IPS-NIHi7 (cell line): Measurements from ENCODE around the gene VRK2.
A peak's percentile ranks its signal among the peaks of the same experiment; 100 is the strongest.

ENCODE experiments used
- DNase-seq: peaks from one replicate; pipeline ENCODE4 v3.0.0; 2012; ENCODE audit warnings: mixed read lengths; ENCODE audit errors: extremely low spot score

The VRK2 gene

DNA sequence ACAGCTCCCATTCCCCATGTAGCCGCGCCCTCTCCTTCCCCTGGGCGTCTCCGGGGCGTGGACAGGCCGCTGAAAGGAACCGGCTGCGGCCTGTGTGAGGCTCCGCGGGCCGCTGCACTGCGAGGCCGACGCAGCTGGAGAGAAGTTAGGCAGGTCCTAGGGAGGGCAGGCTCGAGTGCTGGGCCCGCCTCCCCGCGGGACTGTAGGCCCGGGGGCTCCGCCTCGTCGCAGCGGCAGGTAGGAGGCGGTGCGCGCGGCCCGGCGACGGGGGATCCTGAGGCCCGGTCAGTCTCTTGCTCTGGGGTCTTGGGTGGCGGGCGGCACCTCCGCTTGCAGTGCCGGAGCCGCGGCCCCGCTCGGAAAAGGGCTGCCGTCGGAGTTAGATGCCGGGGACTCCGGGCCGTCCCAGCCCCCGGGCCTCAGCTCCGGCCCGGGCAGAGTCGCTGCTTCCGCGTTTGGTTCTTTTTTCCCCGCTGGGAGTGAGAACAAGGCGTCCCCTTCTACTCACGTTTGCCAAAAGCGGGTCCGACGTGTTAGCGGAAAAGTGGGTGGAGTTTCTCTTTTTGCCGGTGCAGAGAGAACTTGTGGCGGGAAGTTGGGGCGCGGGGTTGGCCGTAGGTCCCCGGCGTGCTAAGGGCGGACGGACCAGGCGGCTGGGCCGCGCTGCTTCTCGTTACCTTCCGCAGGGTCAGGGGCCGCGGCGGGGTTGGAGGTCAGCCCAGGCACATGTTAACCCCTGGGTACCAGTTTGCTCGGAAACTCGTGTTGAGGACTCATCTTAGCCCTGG lies at the start of gene VRK2:
TSS of gene VRK2 (plus strand) at position 222 of the 788 bp plus-strand sequence. CDS start 2,026 bp downstream, outside the sequence.
- peak; percentile 93 for DNase-seq

GRCh38 chr2:58006256-58006951 lies 40.2 kb upstream of the VRK2 start:
- DNase-seq = no peak

DNA sequence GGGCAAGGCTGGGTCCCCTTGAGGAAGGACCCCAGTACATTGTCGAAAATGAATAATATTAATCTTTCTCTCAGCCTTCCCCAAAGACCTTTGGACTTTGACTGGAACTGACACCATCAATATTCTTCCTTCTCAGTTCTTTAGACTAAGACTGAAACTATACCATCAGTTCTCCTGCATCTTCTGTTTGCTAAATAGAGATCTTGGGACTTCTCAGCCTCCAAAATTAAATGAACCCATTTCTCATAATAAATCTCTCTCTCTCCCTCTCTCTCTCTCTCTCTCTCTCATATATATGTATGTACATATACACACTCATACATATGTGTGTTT lies 39.7 kb upstream of the VRK2 start:
- no peak for DNase-seq

- DNase-seq = no peak
Measured at GRCh38 chr2:58010599-58010998, 36.0 kb upstream of the VRK2 start.

DNA sequence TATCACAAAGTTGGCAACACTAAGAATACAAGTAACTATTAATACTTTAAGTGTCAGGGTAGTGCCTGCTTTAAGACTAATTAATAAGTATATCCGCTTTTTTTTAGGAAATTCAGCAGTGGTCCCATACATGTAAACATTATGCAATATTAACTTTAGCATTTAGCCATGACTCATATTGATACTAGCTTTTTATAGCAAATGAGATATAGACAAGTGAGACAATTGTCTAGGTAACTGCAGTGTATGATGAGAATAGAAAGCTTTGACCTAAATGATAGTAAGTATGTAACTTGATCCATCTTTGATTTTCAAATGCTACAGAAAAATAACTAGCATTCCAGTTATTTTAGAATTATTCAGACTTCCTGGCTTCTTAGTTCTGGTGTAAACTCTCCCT lies 27.4 kb upstream of the VRK2 start:
- no peak for DNase-seq

GRCh38 chr2:58025150-58025933 lies 21.3 kb upstream of the VRK2 start:
- no peak for DNase-seq

DNA sequence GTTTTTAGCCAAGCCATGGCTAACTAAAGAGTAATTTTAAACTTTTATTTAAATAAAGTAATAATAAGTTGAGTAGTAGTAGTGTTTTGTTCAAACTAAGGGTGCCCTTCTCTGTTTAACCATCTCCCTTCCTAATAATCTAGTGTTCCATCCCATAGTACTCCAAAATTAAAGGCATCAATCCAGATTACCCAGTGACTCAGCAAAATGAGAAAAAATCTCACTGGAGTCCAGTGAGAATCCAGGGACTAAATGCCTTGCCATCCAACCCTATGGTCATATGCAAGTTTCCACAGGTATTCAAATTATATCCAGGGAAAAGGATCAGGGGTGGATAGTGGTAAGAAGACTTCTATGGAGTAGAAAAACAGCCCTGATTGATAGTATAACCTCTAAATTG lies 19.6 kb upstream of the VRK2 start:
- DNase-seq = no peak

DNA sequence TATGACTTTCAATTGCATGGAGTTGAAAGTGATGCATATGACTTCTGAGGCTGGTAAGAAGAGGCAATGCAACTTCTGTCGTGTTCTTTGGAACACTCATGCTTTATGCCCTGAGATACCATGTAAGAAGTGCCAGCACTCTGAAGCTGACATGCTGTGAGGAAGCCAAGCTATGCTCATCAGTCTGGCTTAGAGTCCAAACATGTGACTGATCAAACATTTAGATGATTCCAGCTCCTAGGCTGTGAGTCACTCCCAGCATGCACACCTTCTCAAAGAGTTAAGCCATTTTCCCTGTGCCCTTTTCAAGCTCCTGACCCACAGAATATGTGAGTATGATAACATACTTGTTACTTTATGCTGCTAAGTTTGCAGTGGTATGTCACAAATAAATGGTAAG lies 15.8 kb upstream of the VRK2 start:
- no peak for DNase-seq

GRCh38 chr2:58032016-58032763 lies 14.4 kb upstream of the VRK2 start:
- DNase-seq = no peak

DNA sequence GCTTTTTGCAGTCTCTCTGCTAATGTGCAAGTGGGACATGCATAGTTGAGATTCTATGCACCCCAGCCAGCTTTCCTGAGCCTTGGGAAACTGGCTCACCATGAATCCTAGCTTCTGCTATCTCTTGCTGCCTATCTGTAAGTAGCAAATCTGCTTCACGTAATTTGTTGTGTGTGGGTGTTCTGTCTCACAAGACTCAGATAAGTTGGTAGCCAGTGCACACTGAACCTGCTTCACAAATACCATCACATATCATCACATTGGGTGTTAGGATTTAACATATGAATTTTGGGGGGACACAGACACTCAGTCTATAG lies 13.9 kb upstream of the VRK2 start:
- DNase-seq = no peak

DNA sequence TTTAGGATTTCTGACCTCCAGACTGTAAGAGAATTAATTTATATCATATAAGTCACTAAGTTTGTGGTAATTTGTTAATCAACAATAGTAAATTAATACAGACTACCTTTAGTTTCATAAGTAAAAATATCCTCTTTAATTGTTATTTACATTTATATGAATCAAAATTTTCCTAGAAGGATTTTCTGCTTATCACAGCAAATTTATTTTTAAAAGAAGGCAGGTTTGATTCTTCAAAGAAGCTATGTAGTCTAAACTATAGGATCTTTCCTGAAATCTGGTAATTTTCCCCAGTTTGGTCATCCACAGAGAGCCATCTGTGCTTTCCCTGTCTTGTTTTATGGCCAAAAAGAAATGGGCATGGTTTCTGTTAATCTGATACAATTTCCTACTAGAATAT lies 13.1 kb upstream of the VRK2 start:
- no peak for DNase-seq

DNA sequence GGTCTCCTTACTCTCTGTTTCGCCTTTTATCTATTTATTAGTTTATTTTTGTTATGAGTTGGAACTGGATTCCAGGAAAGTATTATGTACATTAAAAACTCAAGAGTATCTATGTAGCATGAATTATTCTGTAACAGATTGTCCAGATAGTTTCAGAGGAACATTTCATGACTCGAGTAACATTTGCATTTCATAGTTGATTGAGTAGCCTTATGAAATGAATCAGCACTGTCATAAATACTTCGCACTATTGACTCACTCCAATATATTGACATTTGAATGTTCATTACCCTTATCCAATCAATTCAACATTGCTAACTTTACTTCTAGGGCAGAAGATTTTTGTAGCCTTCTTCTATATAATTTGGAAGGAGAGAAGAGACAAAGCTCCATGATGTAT lies 11.3 kb upstream of the VRK2 start:
- DNase-seq = no peak

DNA sequence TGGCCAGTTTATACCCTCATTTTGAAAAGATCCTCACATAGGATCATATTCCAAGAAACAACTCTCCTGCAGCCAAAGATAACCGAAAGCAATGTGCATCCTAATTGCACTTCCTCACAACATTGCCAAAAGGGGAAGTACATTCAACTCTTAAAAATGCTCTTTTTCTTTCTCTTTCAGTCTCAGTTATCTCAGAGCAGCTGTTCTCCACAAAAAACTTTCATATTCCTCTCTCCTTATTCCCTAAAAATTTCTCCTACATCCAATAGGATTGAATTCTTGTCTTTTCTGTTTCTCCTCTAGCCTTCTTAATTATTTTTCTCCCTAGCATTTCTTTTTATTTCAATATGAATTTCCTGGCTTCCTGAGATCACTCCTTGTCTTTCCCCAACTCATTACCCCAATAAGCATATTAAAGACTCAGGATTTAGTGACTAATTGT lies 7.4 kb upstream of the VRK2 start:
- no peak for DNase-seq

GRCh38 chr2:58042486-58042970 lies 4.1 kb upstream of the VRK2 start:
- no peak for DNase-seq

- DNase-seq = no peak
Measured at GRCh38 chr2:58044145-58044544, 2.5 kb upstream of the VRK2 start.

DNA sequence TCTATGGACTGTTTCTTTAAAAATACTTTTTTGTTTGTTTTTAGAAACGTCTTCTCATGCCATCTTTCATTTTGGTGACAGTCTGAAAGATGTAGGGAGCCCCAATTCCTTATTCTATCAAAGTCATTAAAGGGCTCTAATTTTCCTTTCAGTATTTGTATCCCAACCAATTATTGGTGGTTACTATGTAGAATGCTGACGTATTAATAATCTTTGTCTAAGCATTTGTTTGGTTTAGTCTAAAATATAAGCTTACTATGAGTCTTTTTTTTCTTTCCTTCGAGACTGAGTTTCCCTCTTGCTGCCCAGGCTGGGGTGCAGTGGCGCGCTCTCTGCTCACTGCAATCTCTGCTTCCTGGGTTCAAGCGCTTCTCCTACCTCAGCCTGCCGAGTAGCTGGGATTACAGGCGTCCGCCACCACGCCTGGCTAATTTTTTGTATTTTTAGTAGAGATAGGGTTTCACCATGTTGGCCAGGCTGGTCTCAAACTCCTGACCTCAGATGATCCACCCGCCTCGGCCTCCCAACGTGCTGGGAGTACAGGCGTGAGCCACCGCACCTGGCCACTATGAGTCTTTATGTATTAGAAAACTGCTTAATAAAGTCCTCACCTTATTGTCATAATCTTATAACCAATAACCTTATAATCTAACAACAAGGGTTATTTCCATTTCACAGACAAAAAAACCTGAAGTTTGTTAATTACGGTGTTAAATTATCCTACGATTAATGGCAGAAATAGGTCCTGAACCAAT lies 849 bp upstream of the VRK2 start:
- no peak for DNase-seq

- no peak for DNase-seq
Measured at GRCh38 chr2:58046335-58046584, 346 bp upstream of the VRK2 start.

DNA sequence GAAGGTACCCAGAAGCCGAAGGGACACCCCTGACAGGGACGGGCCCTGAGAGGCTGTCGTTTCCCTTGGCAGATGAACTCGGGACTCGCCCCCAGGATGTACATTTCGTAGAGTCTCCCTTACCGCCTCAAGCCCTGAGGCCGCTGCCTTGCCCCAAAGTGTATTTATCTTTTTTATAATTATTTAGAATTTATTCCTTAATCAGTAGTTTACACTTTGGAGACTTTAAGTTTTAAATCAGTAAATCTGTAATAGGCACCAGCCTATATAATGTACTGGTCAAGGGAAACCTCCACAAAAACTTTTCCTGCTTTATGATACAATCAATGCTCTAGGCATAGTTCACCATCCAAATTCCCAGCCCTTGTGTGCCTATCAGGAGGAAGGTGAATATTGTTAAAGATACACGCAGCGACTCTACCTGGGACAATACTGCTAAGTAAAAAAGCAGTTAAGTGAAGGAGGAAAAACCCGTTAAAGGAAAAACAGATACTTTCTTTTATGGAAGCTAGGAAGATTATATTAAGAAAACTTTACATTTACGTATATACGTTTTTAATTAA lies 848 bp downstream of the VRK2 start:
- DNase-seq = no peak

GRCh38 chr2:58047961-58048360 lies 1.4 kb downstream of the VRK2 start:
- DNase-seq = no peak

- no peak for DNase-seq
Measured at GRCh38 chr2:58051445-58051844, 4.8 kb downstream of the VRK2 start.

DNA sequence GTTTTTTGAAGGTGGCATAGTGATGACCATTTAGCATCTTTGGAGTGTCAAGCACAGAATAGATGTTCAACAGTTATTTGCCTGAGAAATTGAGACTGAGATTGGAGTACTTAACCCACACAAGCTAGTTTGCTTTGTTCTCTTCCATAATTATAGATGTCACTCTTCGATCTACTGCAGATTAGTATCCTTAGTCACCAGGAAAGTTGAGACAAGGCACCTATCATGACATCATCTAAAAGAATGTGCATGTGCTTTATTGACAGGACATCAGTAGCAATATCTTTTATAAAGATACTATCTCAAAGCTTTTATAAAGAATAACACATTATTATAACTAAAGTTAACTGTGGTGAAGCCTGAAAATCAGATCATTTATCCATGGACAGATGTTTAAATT lies 6.4 kb downstream of the VRK2 start:
- no peak for DNase-seq
